IPS-NIHi7 (cell line): ENCODE measurements around the gene MMP19.
"Not testable (repeated sequence)": the region's sequence is repeated elsewhere in the genome, so short reads cannot be mapped to it uniquely, and the experiment has no call there.

Experiments
- DNase-seq: peaks from one replicate; pipeline ENCODE4 v3.0.0; 2012; ENCODE audit warnings: mixed read lengths; ENCODE audit errors: extremely low spot score

MMP19 gene

GRCh38 chr12:55842681-55843429 lies at the start of gene MMP19:
Gene MMP19, minus strand, starts transcription at chr12:55842936. Its CDS starts 106 bp downstream, at chr12:55842830.
- peak; percentile 63 for DNase-seq

GRCh38 chr12:55891310-55891709 lies 48.6 kb upstream of the MMP19 start:
- no peak for DNase-seq

- no peak for DNase-seq
These were observed 42.4 kb upstream of the MMP19 start for GRCh38 chr12:55885113-55885512.

GRCh38 chr12:55877824-55878223 lies 35.1 kb upstream of the MMP19 start:
- DNase-seq = no peak

- DNase-seq = no peak
These were observed 33.1 kb upstream of the MMP19 start for GRCh38 chr12:55875704-55876467.

- DNase-seq = no peak
These were observed 31.7 kb upstream of the MMP19 start for GRCh38 chr12:55874443-55874842.

GRCh38 chr12:55866454-55867004 lies 23.8 kb upstream of the MMP19 start:
- DNase-seq = not testable (repeated sequence)

GRCh38 chr12:55865327-55865726 lies 22.6 kb upstream of the MMP19 start:
- DNase-seq = no peak

- not testable (repeated sequence) for DNase-seq
These were observed 20.2 kb upstream of the MMP19 start for GRCh38 chr12:55862931-55863330.

GRCh38 chr12:55862286-55862685 lies 19.6 kb upstream of the MMP19 start:
- DNase-seq = no peak

GRCh38 chr12:55861871-55862270 lies 19.1 kb upstream of the MMP19 start:
- no peak for DNase-seq

GRCh38 chr12:55861396-55861795 lies 18.7 kb upstream of the MMP19 start:
- DNase-seq = no peak

- no peak for DNase-seq
These were observed 10.0 kb upstream of the MMP19 start for GRCh38 chr12:55852740-55853139.

- no peak for DNase-seq
These were observed 8.2 kb upstream of the MMP19 start for GRCh38 chr12:55850893-55851292.

- no peak for DNase-seq
These were observed 7.7 kb upstream of the MMP19 start for GRCh38 chr12:55850401-55850800.

GRCh38 chr12:55849616-55850343 lies 7.0 kb upstream of the MMP19 start:
- no peak for DNase-seq

- DNase-seq = no peak
These were observed 5.0 kb upstream of the MMP19 start for GRCh38 chr12:55847603-55848291.

- no peak for DNase-seq
These were observed 4.3 kb upstream of the MMP19 start for GRCh38 chr12:55847033-55847432.

- DNase-seq = no peak
These were observed 3.2 kb upstream of the MMP19 start for GRCh38 chr12:55845785-55846496.

- no peak for DNase-seq
These were observed 2.6 kb upstream of the MMP19 start for GRCh38 chr12:55845361-55845760.

- DNase-seq = no peak
These were observed 2.2 kb upstream of the MMP19 start for GRCh38 chr12:55844961-55845360.
